SW 1271 (cell line): ENCODE data around the gene TAF11.
"Not testable (repeated sequence)": the region's sequence is repeated elsewhere in the genome, so short reads cannot be mapped to it uniquely, and the experiment has no call there.

Source experiments
- DNase-seq, 2 experiments: peaks; one replicate each; lab custom pipeline; 2025; lab: John Stamatoyannopoulos, UW

The TAF11 gene

DNA sequence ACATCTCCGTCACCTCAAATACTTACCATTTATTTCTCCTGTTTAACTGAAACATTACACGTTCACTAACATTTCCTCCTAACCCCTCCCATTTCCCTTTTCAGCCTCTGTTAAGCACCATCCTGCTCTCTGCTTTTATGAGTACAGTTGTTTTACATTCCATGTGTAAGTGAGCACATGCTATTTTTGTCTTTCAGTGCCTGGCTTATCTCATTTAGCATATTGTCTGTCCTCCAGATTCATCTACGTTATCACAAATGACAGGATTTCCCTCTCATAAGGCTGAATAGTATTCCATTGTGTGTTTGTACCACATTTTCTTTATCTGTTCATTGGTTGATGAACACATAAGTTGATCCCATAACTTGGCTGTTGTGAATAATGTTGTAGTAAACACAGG is 22.7 kb downstream of the TAF11 start:
- no peak for DNase-seq

DNA sequence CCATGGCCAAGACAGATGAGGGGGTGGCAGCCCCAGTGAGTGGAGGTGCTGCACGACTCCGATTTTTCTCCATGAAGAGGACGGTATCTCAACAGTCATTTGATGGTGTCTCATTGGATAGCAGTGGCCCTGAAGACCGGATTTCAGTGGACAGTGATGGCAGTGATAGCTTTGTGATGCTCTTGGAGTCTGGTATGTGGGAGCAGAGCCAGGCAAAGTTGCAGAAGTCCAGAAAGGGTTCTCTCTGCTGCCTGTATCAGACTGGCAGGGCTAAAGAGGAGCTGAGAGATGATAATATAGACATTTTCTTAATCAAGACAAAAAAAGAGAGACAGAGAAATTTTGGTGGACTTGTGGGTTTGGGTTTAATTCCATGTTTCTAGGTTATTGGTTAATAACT is 23.8 kb downstream of the TAF11 start:
- no peak for DNase-seq

DNA sequence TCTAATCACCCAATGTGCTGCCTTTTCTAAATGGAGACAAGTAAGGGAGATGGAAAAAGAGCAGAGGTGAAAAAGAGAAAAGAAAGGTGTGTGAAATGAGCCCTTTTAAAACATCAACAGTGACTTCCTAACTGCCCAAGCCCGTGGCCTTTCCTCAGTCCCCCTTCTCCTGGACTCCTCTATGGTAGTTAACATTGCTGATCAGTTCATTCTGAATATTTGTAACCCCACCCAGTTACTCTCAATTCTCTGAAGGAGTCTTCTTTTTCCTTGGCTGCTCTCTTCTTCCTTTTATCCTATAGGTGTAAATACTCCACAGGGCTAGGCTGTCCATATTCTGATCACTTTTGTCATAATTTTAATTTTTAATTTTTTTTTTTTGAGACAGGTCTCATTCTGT is 27.1 kb downstream of the TAF11 start:
- DNase-seq, result no peak

DNA sequence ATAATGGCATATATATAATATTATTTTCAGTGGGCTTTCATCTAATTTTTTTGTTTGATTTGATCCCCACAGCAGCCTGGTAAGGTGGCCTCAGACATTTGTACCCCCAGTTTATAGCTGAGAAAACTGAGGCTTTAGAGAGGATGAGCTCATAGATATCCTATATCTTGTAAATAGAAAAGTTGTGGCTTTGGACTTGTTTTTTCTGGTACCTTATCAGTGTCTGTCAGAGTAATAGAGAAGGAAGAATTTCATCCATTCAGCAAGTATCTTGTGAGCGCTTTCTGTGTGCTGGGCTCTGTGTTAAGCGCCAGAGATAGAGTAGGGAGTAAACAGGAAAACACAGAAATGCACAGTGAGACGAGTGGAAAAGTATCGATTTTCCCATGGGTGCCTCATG is 27.9 kb downstream of the TAF11 start:
- DNase-seq, result no peak

DNA sequence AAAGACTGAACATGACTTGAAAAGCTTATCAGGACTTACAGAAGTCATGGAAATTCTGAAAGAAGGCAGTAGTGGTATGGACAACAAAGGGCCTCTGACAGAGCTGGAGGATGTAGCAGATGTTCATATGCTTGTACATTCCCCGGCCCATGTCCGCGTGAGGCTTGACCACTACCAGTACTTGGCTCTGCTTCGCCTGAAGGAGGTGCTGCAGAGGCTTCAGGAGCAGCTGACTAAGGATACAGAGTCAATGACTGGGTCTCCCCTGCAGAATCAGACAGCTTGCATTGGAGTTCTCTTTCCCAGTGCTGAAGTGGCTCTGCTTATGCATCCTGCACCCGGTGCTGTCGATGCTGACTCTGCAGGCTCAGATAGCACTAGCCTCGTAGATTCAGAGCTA is 29.2 kb downstream of the TAF11 start:
- DNase-seq, result no peak

DNA sequence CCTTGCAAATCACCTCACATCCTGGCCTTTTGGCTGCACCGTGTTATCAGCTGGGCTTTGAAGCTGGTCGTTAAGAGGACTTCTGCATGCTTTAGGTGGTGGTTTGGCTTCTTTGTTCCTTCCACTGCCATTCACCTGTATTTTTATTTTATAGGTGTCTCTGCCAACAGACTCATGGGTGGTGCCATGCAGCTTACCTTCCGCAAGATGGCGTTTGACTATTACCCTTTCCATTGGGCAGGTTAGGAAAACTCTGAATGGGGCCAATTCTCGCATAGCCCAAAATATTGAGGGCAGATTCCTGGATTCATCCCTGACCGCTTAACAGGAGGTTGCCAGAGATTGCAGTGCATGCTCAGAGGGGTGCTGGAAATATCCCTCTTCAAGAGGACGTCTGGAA is 32.4 kb downstream of the TAF11 start:
- DNase-seq, result no peak

DNA sequence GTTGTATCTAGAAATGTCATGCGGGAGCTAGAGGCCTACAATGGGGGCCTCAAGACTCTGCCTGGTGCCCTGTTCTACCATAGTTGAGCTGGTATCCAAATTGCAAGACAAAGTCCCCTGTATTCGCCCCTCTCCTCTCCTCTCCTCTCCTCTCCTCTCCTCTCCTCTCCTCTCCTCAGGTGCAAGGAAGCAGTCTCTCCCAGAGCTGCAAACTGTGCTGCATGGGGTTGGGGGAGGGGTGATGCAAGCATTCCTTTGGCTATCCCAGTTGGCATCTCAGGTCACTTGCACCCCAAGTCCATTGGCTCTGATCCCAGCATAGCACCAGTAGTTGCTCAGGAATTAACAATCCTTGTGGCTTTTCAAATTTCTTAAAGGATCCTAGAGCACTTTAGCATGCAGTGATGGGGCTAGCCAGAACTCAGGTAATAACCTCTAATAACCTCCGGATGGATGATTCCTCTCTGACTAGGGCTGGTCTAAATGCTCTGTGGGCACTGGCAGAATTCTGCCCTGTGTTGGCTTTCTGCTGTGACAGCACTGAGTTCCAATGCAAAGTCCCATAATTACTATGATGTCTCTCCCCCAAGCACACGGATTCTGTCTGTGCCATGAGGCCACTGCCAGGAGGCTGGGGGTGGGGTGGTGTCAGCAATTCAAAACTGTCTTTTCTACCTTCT is 35.3 kb downstream of the TAF11 start:
- no peak for DNase-seq

DNA sequence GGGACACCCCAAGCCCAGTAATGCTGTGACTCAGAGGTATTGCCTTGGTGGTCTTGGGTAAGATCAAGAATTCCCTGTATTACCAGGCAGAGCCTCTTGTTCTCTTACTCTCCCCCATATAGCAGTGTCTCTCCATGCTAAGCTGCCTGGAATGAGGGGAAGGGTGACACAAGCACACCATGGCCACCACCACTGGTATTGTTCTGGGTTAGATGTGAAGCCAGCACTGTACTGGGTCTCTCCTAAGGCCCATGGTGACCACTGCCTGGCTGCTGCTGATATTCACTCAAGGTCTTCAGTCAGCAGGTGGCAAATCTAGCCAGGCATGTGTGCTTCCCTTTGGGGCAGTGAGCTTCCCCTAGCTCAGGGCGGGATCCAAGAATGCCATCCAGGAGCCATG is 36.5 kb downstream of the TAF11 start:
- DNase-seq, result no peak

DNA sequence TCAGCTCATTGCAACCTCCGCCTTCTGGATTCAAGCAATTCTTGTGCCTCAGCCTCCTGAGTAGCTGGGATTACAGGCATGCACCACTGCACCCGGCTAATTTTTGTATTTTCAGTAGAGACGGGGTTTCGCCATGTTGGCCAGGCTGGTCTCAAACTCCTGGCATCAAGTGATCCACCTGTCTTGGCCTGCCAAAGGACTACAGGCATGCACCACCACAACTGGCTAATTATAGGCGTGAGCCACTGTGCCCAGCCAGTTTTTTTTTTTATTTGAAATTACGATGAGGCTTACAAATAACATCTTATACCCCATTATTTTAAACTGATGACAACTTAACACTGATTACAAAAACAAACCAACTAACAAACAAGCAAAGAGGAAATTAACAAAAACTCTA is 38.8 kb downstream of the TAF11 start:
- DNase-seq, result not testable (repeated sequence)

DNA sequence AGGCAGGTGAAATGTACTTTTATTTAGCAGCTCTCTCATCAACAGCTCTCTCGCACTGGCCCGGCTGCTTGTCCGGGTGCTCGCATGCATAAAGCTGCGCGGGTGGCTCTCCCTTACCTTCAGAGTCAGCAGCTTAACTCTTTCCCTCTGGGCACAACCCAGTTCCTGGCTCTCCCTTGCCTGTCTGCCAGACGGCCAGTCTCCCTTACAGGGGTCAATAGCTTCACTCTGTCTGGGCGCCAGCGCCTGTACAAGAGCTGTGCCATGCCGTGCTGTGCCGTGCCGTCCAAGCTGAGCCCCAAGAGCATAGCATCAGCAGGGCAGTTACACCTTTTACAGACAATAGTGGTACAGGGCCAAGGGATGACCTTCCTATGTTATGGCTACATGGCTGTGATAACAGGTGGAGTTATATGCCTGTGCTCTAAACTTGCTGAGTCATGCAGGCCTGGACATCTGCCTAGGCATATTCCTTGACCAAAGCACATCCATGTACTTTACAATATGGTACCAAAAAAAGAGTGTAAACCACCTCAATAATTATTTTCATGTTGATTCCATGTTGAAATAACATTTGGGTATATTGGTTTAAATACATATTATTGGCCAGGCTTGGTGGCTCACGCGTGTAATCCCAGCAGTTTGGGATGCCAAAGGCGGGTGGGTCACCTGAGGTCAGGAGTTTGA is 48.0 kb downstream of the TAF11 start:
- DNase-seq, result no peak

DNA sequence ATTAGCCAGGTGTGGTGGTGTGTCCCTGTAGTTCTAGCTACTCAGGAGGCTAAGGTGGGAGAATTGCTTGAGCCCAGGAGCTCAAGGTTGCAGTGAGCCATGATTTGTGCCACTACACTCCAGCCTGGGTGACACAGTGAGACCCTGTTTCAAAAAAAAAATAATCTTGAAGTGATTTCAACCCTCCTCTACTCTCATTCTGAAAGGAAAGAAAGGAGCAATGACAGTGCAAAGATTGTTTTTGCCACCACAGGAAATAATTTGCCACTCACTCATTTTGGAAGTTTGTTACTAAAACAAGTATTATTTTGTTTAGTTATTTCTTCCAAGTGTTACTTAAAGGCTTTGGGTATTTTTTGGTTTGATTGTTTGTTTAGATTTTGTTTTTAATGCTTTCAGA is 50.3 kb downstream of the TAF11 start:
- no peak for DNase-seq

DNA sequence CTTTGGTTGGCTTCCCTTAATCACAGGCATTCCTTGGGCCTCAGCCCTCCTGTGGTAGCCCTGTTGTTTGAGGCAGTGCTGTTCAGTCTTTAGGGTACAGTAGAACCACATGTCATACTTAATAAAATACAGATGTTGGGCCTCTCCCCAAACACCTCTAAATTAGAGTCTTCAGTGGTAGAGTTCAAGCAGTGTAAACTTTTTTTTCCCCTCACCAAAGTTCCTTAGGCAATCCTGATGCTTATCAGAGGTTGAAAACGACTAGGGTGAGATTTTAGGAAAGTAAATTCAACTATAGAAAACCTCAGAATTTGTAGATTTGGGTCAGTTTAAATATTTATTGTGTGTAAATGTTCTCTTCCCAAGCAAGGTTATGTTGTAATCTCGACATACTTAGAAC is 51.4 kb downstream of the TAF11 start:
- no peak for DNase-seq

DNA sequence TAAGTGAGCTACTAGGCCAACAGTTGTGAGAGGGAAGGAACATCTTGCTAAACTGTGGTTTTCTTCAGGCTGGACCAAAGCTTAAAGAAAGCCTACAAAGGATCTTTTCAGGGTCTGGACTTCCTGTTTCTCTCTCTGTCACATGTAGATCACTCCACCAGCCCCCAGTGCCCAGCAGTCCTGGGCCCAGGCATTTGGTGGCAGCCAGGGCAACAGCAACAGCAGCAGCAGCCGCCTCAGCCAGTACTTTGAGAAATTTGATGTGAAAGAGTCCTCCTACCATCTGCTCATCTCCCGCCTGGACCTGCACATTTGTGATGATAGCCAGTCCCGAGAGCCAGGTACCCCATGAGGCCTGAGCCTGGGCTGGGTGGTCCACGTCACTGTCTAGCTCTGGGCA is 51.8 kb downstream of the TAF11 start:
- no peak for DNase-seq

DNA sequence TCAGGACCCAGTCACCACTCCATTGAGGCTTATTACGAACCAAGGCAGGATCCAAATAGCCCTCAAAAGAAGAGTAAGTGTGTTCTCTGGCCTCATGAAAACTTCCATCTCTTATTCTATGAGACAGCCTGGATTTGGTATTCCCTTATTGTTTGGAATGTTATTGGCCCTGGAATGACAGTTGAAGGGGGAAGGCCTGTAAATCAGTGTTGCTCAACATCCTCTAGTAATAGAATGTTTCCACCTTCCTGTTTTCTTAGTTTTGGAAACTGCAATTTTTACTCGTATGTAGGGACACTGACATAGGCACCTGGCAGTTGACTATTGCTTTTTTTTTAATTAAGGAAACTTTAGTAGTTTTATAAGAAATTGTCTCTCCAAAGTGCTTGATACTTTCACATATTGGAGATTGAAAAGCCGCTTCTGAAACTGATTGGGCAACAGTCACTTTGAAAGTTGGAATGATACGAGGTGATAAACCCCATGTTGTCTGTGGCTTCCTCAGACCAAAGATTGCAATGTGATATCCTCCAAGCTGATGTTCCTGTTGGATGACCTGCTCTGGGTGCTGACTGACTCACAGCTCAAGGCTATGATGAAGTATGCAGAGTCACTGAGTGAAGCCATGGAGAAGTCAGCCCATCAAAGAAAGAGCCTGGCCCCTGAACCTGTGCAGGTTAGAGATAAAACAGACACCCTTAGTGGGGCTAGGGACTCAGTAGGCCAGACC is 52.9 kb downstream of the TAF11 start:
- no peak for DNase-seq

DNA sequence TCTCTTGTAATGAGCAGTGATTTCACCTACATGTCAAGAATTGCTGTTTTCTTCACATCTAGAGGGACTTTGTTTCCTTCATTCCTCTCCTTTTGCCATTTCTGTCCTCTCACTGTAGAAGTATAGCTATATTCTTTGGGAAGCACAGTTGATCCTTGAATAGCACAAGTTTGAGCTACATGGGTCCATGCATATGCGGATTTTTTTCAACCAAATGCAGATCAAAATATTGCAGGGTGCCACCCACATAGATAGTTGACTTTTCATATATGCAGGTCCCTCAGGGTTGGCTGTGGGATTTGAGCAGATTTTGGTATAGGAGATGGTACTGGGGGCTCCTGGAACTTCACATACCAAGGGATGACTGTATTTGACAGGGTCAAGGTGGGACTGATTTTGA is 54.9 kb downstream of the TAF11 start:
- DNase-seq, result no peak

DNA sequence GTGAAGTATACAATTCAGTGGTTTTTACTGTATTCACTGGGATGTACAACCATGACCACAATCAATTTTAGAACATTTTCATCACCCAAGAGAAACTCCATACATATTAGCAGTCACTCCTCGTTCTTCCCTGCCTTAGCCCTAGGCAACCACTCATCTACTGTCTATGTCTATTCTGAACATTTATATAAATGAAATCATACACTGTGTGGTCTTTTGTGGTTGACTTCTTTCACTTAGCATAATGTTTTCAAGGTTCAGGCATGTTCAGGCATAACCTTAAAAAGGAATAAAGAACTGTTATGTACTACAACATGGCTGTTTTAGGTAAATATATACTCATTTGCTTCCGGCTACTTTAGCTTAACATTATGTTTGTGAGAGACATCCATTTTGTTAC is 58.7 kb downstream of the TAF11 start:
- DNase-seq, result no peak
